Keratinocyte (primary cell): Measurements from ENCODE around the gene P4HA3. TPM values are rescaled to one million over a fixed set of nuclear protein-coding genes. Genes with fewer than 3 reads are reported as not detected.
A peak's percentile ranks its signal among the peaks of the same experiment; 100 is the strongest.

Experiments
- DNase-seq: peaks from one replicate; pipeline ENCODE4 v3.0.0-alpha.2; 2011; ENCODE audit warnings: low read depth, missing footprints, low spot score
- FAIRE-seq: peaks from 2 replicates; lab custom pipeline; 2011; peaks lifted over from hg19 to GRCh38; lab: Jason Lieb, UNC
- H2AFZ ChIP-seq: 2 replicates; pipeline ENCODE4 v1.6.0; 2012; ENCODE audit warnings: low read length, control low read depth, inconsistent platforms; ENCODE audit not compliant: control insufficient read depth
- H3K27ac ChIP-seq: 2 replicates; pipeline ENCODE4 v1.5.1; 2011; ENCODE audit warnings: low read length; ENCODE audit not compliant: control insufficient read depth, insufficient read depth
- H3K27me3 ChIP-seq: 3 replicates; pipeline ENCODE4 v1.6.0; 2011; ENCODE audit warnings: low read length; ENCODE audit not compliant: control insufficient read depth, insufficient read depth; ENCODE audit errors: extremely low read depth
- H3K36me3 ChIP-seq, 2 experiments: 2 replicates in 1 of 2; 3 replicates in 1 of 2; pipeline ENCODE4 v1.5.1; 2011; ENCODE audit warnings: low read length in 2 of 2, mild to moderate bottlenecking in 1 of 2; ENCODE audit not compliant: control insufficient read depth in 2 of 2, insufficient read depth in 2 of 2; ENCODE audit errors: extremely low read depth in 1 of 2
- H3K4me1 ChIP-seq: 3 replicates; pipeline ENCODE4 v1.5.1; 2011; ENCODE audit warnings: low read length; ENCODE audit not compliant: control insufficient read depth, insufficient read depth; ENCODE audit errors: extremely low read depth
- H3K4me2 ChIP-seq: 3 replicates; pipeline ENCODE4 v1.6.0; 2011; ENCODE audit warnings: low read depth, low read length; ENCODE audit not compliant: control insufficient read depth, insufficient read depth; ENCODE audit errors: extremely low read depth
- H3K4me3 ChIP-seq, 3 experiments: fragments of 200-600 bp in 1 of 3; sonication (generic) in 1 of 3; 2 replicates in 2 of 3; 3 replicates in 1 of 3; pipeline ENCODE4 v1.5.1; 2011 to 2016; ENCODE audit warnings: low read length in 3 of 3, mild to moderate bottlenecking in 3 of 3, control low read depth in 2 of 3, inconsistent platforms in 1 of 3, low read depth in 1 of 3, mixed read lengths in 1 of 3, mixed run types in 1 of 3, moderate library complexity in 1 of 3; ENCODE audit not compliant: control insufficient read depth in 2 of 3, insufficient read depth in 2 of 3; ENCODE audit errors: extremely low read depth in 1 of 3
- H3K79me2 ChIP-seq: 2 replicates; pipeline ENCODE4 v1.6.0; 2012; ENCODE audit warnings: low read length; ENCODE audit not compliant: control insufficient read depth, insufficient read depth
- H3K9ac ChIP-seq: 3 replicates; pipeline ENCODE4 v1.6.0; 2011; ENCODE audit warnings: low read length; ENCODE audit not compliant: control insufficient read depth, insufficient read depth; ENCODE audit errors: extremely low read depth
- H3K9me1 ChIP-seq: 3 replicates; pipeline ENCODE4 v1.6.0; 2011; ENCODE audit warnings: low read length; ENCODE audit not compliant: control insufficient read depth, insufficient read depth; ENCODE audit errors: extremely low read depth
- H3K9me3 ChIP-seq: 2 replicates; pipeline ENCODE4 v1.5.1; 2012; ENCODE audit warnings: low read depth, low read length; ENCODE audit not compliant: control insufficient read depth
- H4K20me1 ChIP-seq: 3 replicates; pipeline ENCODE4 v1.6.0; 2011; ENCODE audit warnings: low read length; ENCODE audit not compliant: control insufficient read depth, insufficient read depth; ENCODE audit errors: extremely low read depth
- EZH2 ChIP-seq: IDR thresholded peaks from one replicate; pipeline ENCODE4 v1.6.1; 2012; ENCODE audit warnings: inconsistent platforms, mild to moderate bottlenecking, low read length, moderate library complexity
- dilution Hi-C: fragments of 300-500 bp; cut with MboI; formaldehyde crosslinking; loops from one replicate; pipeline ENCODE4 v1.7.0; 2020; ENCODE audit warnings: low sequenced_read_pairs; ENCODE audit not compliant: extremely low pct_ligation_motif_present
- polyA plus RNA-seq, 5 experiments: library from polyadenylated mRNA; depleted of rRNA in 3 of 5; stranded (reverse) in 3 of 5; stranded (forward) in 1 of 5; unstranded in 1 of 5; fragments of >200 nt; gene quantifications; 1 replicate in 1 of 5; 2 replicates in 3 of 5; 3 replicates in 1 of 5; pipeline versions ENCODE4 v1.2.1 to v1.2.3, GENCODE V29; 2011 to 2012; ENCODE audit warnings: missing spikeins in 2 of 5, low read depth in 1 of 5, low replicate concordance in 1 of 5
- TF ChIP-seq, protein P1 (sequence below), 3 experiments: IDR thresholded peaks in 1 of 3; conservative IDR thresholded peaks in 1 of 3; optimal IDR thresholded peaks in 1 of 3; 2 replicates in 2 of 3; 3 replicates in 1 of 3; pipeline versions ENCODE3 to v1.5.1; 2011; ENCODE audit warnings: low read length in 3 of 3, mild to moderate bottlenecking in 3 of 3, moderate library complexity in 2 of 3, control low read depth in 1 of 3, inconsistent platforms in 1 of 3; ENCODE audit not compliant: insufficient read depth in 2 of 3; ENCODE audit errors: extremely low read depth in 1 of 3

P4HA3 gene
- polyA plus RNA-seq, 1 donor (not counting 4 experiments of a cell fraction or from before 2014, with no cell fraction given), result 0.14 TPM

DNA sequence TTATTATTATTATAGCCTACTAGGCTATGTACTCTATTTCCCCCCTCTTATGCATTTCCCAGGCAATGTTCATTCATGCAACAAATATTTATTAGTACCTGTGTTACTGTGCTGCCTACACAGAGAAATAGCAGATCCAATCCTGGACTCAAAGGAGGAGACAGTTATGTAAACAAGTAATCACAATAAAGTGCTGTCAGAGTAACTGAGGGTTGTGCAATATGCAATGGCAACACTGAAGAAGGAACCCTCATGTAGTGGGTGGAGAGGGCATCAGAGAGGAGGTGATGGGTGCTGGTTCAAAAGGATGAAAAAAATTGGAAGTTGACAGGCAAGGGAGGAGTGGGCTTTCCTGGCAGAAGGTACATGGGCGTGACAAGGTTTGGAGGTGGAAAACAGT, 886 bp upstream of the P4HA3 start:
- Histone ChIP-seq H3K4me1 (peaks cover 6% of the 10 kb centered on the region), H4K20me1 (no peaks in the 10 kb centered on the region), H3K9ac (no peak overlapping the region), H2AFZ (no peak overlapping the region), H3K4me3 (no peak overlapping the region), H3K27ac (no peak overlapping the region), H3K9me3 (peaks cover 2% of the 10 kb centered on the region), H3K79me2 (no peaks in the 10 kb centered on the region), H3K27me3 (no peaks in the 10 kb centered on the region), H3K4me2 (no peak overlapping the region), H3K9me1 (no peaks in the 10 kb centered on the region), H3K36me3 (no peaks in the 10 kb centered on the region)
- no peak for DNase-seq
- no peak for FAIRE-seq
- dilution Hi-C loops, result no loop called here
- no peak for TF ChIP-seq EZH2
- TF ChIP-seq, protein P1, sequence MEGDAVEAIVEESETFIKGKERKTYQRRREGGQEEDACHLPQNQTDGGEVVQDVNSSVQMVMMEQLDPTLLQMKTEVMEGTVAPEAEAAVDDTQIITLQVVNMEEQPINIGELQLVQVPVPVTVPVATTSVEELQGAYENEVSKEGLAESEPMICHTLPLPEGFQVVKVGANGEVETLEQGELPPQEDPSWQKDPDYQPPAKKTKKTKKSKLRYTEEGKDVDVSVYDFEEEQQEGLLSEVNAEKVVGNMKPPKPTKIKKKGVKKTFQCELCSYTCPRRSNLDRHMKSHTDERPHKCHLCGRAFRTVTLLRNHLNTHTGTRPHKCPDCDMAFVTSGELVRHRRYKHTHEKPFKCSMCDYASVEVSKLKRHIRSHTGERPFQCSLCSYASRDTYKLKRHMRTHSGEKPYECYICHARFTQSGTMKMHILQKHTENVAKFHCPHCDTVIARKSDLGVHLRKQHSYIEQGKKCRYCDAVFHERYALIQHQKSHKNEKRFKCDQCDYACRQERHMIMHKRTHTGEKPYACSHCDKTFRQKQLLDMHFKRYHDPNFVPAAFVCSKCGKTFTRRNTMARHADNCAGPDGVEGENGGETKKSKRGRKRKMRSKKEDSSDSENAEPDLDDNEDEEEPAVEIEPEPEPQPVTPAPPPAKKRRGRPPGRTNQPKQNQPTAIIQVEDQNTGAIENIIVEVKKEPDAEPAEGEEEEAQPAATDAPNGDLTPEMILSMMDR (optimal IDR thresholded peaks at IDR 0.05 in 1 of 3, IDR thresholded peaks at IDR 0.05 in 1 of 3, conservative IDR thresholded peaks at IDR 0.05 in 1 of 3; ENCODE audit: extremely low read depth in 1 of 3, insufficient read depth in 2 of 3, low read length in 3 of 3), result no peak

DNA sequence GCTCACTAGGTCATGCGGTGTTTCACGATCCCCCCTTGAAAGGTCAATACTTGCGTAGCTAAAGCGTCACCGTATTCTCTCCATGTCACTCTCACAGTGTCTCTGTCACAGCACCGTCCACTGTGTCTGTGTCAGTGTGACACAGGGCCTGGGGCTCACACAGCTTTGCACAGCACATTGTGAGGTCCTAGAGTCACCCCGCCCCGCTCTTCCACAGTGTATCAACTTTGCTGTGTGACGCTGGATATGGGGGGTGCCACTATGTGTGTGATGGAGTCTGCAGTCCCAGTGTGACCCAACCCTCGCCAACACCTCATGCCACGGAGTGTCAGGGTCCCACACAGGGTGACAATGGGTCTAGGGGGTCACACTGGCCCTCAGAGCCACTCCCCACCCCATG, 583 bp downstream of the P4HA3 start:
- Histone ChIP-seq H3K36me3 (no peaks in the 10 kb centered on the region), H4K20me1 (no peaks in the 10 kb centered on the region), H3K4me2 (peak overlapping the region; percentile 80), H3K27ac (no peak overlapping the region), H2AFZ (peak overlapping the region; percentile 55), H3K79me2 (no peaks in the 10 kb centered on the region), H3K9me3 (no peaks in the 10 kb centered on the region), H3K27me3 (peaks cover 4% of the 10 kb centered on the region), H3K9ac (no peak overlapping the region), H3K4me3 (peak overlapping the region; percentile 33 to 58 (median 54)), H3K4me1 (peaks cover 6% of the 10 kb centered on the region), H3K9me1 (no peaks in the 10 kb centered on the region)
- FAIRE-seq (no peak), DNase-seq (no peak)
- dilution Hi-C loops, result no loop called here
- TF ChIP-seq, protein P1 (optimal IDR thresholded peaks at IDR 0.05 in 1 of 3, IDR thresholded peaks at IDR 0.05 in 1 of 3, conservative IDR thresholded peaks at IDR 0.05 in 1 of 3; ENCODE audit: extremely low read depth in 1 of 3, insufficient read depth in 2 of 3, low read length in 3 of 3), result no peak
- no peak for TF ChIP-seq EZH2
